Endothelial cell of umbilical vein (primary cell): ENCODE data around the gene ATP6V1G1. TPM values are rescaled to one million over a fixed set of nuclear protein-coding genes. Genes with fewer than 3 reads are reported as not detected.

Experiments used
- BruUV-seq: library from RNA; stranded (reverse); fragments of 400-500 nt; replicated peaks from 2 replicates; lab custom pipeline; 2021; lab: Mats Ljungman, UMichigan
- CTCF ChIA-PET: fragments of 300-600, 350-600 bp; sonication (Branson Sonifier 250); formaldehyde crosslinking; loops from one replicate; lab custom pipeline; 2021; ENCODE audit warnings: antibody characterized with exemption, inconsistent platforms; lab: Charles Lee
- POLR2A ChIA-PET: fragments of 300-600, 350-600 bp; sonication (Branson Sonifier 250); formaldehyde crosslinking; loops from one replicate; lab custom pipeline; 2021; ENCODE audit warnings: antibody characterized with exemption, inconsistent platforms; lab: Charles Lee
- DNase-seq: peaks from one replicate; pipeline ENCODE4 v3.0.0-alpha.2; 2011; ENCODE audit warnings: low read depth, low spot score
- FAIRE-seq: peaks from 2 replicates; lab custom pipeline; 2011; peaks lifted over from hg19 to GRCh38; lab: Jason Lieb, UNC
- H2AFZ ChIP-seq: 2 replicates; pipeline ENCODE4 v1.6.0; 2012; ENCODE audit warnings: low read depth, low read length, control low read depth, inconsistent platforms
- H3K27ac ChIP-seq: 2 replicates; pipeline ENCODE4 v1.5.1; 2011; ENCODE audit warnings: low read depth, mild to moderate bottlenecking, control low read depth, low read length, moderate library complexity; ENCODE audit not compliant: insufficient read depth
- H3K27me3 ChIP-seq, 2 experiments: 2 replicates each; pipeline versions ENCODE4 v1.6.0 to v1.6.1; 2011; ENCODE audit warnings: low read length in 2 of 2, mixed read lengths in 1 of 2; ENCODE audit not compliant: control insufficient read depth in 2 of 2, insufficient read depth in 2 of 2
- H3K36me3 ChIP-seq, 2 experiments: 2 replicates in 1 of 2; 3 replicates in 1 of 2; pipeline ENCODE4 v1.5.1; 2011; ENCODE audit warnings: low read length in 2 of 2, mild to moderate bottlenecking in 1 of 2, moderate library complexity in 1 of 2; ENCODE audit not compliant: control insufficient read depth in 2 of 2, insufficient read depth in 2 of 2; ENCODE audit errors: extremely low read depth in 1 of 2
- H3K4me1 ChIP-seq: 3 replicates; pipeline ENCODE4 v1.5.1; 2011; ENCODE audit warnings: mild to moderate bottlenecking, low read length; ENCODE audit not compliant: control insufficient read depth, insufficient read depth; ENCODE audit errors: extremely low read depth
- H3K4me2 ChIP-seq: 2 replicates; pipeline ENCODE4 v1.6.1; 2011; ENCODE audit warnings: low read length, control low read depth, mixed read lengths; ENCODE audit not compliant: insufficient read depth
- H3K4me3 ChIP-seq, 3 experiments: fragments of 200-600 bp in 1 of 3; sonication (generic), shearing (Covaris generic) in 1 of 3; replicated peaks in 1 of 3; 2 replicates each; pipeline ENCODE4 v1.5.1; 2011 to 2016; ENCODE audit warnings: control low read depth in 3 of 3, low read length in 3 of 3, mild to moderate bottlenecking in 2 of 3, inconsistent platforms in 1 of 3, low read depth in 1 of 3, moderate library complexity in 1 of 3; ENCODE audit not compliant: insufficient read depth in 1 of 3
- H3K79me2 ChIP-seq: 2 replicates; pipeline ENCODE4 v1.6.0; 2012; ENCODE audit warnings: low read length, inconsistent platforms; ENCODE audit not compliant: control insufficient read depth, insufficient read depth
- H3K9ac ChIP-seq: replicated peaks from 2 replicates; pipeline ENCODE3; 2011; ENCODE audit warnings: low read length, control low read depth; ENCODE audit not compliant: insufficient read depth; ENCODE audit errors: extremely low read depth
- H3K9me1 ChIP-seq: replicated peaks from 3 replicates; pipeline ENCODE4 v1.6.0; 2011; ENCODE audit warnings: mild to moderate bottlenecking, low read length; ENCODE audit not compliant: control insufficient read depth, insufficient read depth; ENCODE audit errors: extremely low read depth
- H3K9me3 ChIP-seq: replicated peaks from 2 replicates; pipeline ENCODE4 v1.5.1; 2012; ENCODE audit warnings: low read length, inconsistent platforms; ENCODE audit not compliant: control insufficient read depth, insufficient read depth
- H4K20me1 ChIP-seq: replicated peaks from 2 replicates; pipeline ENCODE3; 2011; ENCODE audit warnings: mild to moderate bottlenecking, low read length; ENCODE audit not compliant: control insufficient read depth, insufficient read depth; ENCODE audit errors: extremely low read depth
- CTCF ChIP-seq, 2 donors: IDR thresholded peaks; 1 replicate in 1 of 2; 2 replicates in 1 of 2; pipeline ENCODE4 v1.5.1; 2011; ENCODE audit warnings: low read length in 2 of 2, mild to moderate bottlenecking in 2 of 2, moderate library complexity in 2 of 2, control low read depth in 1 of 2, inconsistent platforms in 1 of 2, low read depth in 1 of 2; ENCODE audit not compliant: insufficient read depth in 1 of 2; ENCODE audit errors: extremely low read depth in 1 of 2
- EZH2 ChIP-seq: IDR thresholded peaks from 2 replicates; pipeline ENCODE4 v1.6.1; 2012; ENCODE audit warnings: borderline replicate concordance, low read depth, mild to moderate bottlenecking, moderate library complexity, low read length, inconsistent platforms; ENCODE audit not compliant: severe bottlenecking
- FOS ChIP-seq: IDR thresholded peaks from 2 replicates; pipeline ENCODE4 v1.6.1; 2011; ENCODE audit warnings: mild to moderate bottlenecking, low read length, moderate library complexity, borderline replicate concordance; ENCODE audit not compliant: insufficient read depth
- GATA2 ChIP-seq: IDR thresholded peaks from 2 replicates; pipeline ENCODE4 v1.7.0; 2011; ENCODE audit warnings: low read depth, mild to moderate bottlenecking, moderate library complexity, mixed read lengths, low read length; ENCODE audit not compliant: insufficient read length, insufficient read depth
- JUN ChIP-seq: IDR thresholded peaks from 2 replicates; pipeline ENCODE4 v1.6.1; 2011; ENCODE audit warnings: borderline replicate concordance, low read depth; ENCODE audit not compliant: insufficient read length, insufficient read depth
- MAX ChIP-seq: IDR thresholded peaks from 2 replicates; pipeline ENCODE4 v1.6.1; 2011; ENCODE audit not compliant: insufficient read depth, insufficient read length
- MYC ChIP-seq: IDR thresholded peaks from one replicate; pipeline ENCODE4 v1.6.1; 2011; ENCODE audit warnings: mild to moderate bottlenecking, low read depth, low read length
- POLR2A ChIP-seq: IDR thresholded peaks from 2 replicates; pipeline ENCODE4 v1.6.1; 2012; ENCODE audit warnings: low read depth, mild to moderate bottlenecking, control low read depth, low read length
- POLR2AphosphoS5 ChIP-seq: IDR thresholded peaks from 2 replicates; pipeline ENCODE4 v1.6.1; 2012; ENCODE audit warnings: low read depth, mild to moderate bottlenecking, control low read depth, low read length, moderate library complexity; ENCODE audit not compliant: insufficient read depth
- dilution Hi-C: fragments of 300-500 bp; cut with MboI; formaldehyde crosslinking; loops from one replicate; pipeline ENCODE4 v1.15.0; 2019; ENCODE audit warnings: low sequenced_read_pairs; ENCODE audit not compliant: extremely low pct_ligation_motif_present
- intact Hi-C: fragments of 100-400 bp; cut with micrococcal nuclease; formaldehyde crosslinking; loops from one replicate; pipeline ENCODE4 v1.10.0; 2022
- polyA plus RNA-seq, 4 experiments: library from polyadenylated mRNA; depleted of rRNA in 3 of 4; stranded (reverse) in 3 of 4; unstranded in 1 of 4; fragments of >200 nt; gene quantifications; 2 replicates each; pipeline versions ENCODE4 v1.2.1 to v1.2.3, GENCODE V29; 2011 to 2012; ENCODE audit warnings: missing spikeins in 1 of 4
- total RNA-seq: library from RNA; stranded (reverse); gene quantifications from 2 replicates; pipeline ENCODE4 v1.2.3, GENCODE V29; 2021

ATP6V1G1 gene
- total and polyA plus RNA-seq, 2 donors (not counting 3 experiments of a cell fraction or from before 2014, with no cell fraction given), result 78.9 to 96.9 TPM

- Histone ChIP-seq H2AFZ (no peak overlapping the region), H3K9me1 (no peaks in the 10 kb centered on the region), H3K9ac (no peak overlapping the region), H3K4me2 (no peak overlapping the region), H3K36me3 (no peaks in the 10 kb centered on the region), H4K20me1 (no peaks in the 10 kb centered on the region), H3K27me3 (no peaks in the 10 kb centered on the region), H3K79me2 (no peaks in the 10 kb centered on the region), H3K4me1 (peaks cover 16% of the 10 kb centered on the region), H3K9me3 (no peaks in the 10 kb centered on the region), H3K27ac (no peak overlapping the region), H3K4me3 (no peak overlapping the region)
- no peak for FAIRE-seq
- intact Hi-C loops (no loop called here), dilution Hi-C loops (no loop called here)
- CTCF ChIA-PET, result interaction anchor here (1.9 to 2.2 kb wide), 2 partner anchors 45 to 202 kb away, joined by 8 to 15 read pairs; no protein-coding TSS in a partner anchor
- TF ChIP-seq GATA2, result no peak
- no peak for TF ChIP-seq POLR2A
- TF ChIP-seq CTCF (IDR thresholded peaks at IDR 0.05; ENCODE audit: extremely low read depth in 1 of 2, insufficient read depth in 1 of 2, low read depth in 1 of 2, low read length in 2 of 2), result no peak
- no peak for TF ChIP-seq EZH2
- TF ChIP-seq MYC, result no peak
- no peak for TF ChIP-seq JUN
- no peak for TF ChIP-seq FOS
- no peak for TF ChIP-seq MAX
- no peak for TF ChIP-seq POLR2AphosphoS5
- POLR2A ChIA-PET, result no interaction called here
- no peak for DNase-seq
- no TSS peak for BruUV-seq
These were observed 20.3 kb downstream of the ATP6V1G1 start for GRCh38 chr9:114607671-114608524.
